Epithelial cell of proximal tubule (primary cell): Measurements from ENCODE around the gene PDLIM4. TPM values are rescaled to one million over a fixed set of nuclear protein-coding genes. Genes with fewer than 3 reads are reported as not detected.

Experiments used
- DNase-seq: peaks from one replicate; pipeline ENCODE4 v3.0.0-alpha.2; 2011; ENCODE audit warnings: low read depth
- H3K4me3 ChIP-seq: 2 replicates; pipeline ENCODE4 v1.5.1; 2011; ENCODE audit warnings: low read depth, mild to moderate bottlenecking, low read length
- total RNA-seq: library from RNA; depleted of rRNA; stranded (reverse); fragments of >200 nt; gene quantifications from 2 replicates; pipeline ENCODE4 v1.2.3, GENCODE V29; 2015
- TF ChIP-seq, protein P1 (sequence below): conservative IDR thresholded peaks from 2 replicates; pipeline ENCODE4 v1.5.1; 2012; ENCODE audit warnings: low read depth, mild to moderate bottlenecking, low read length

PDLIM4 gene
- total RNA-seq, 1 donor from 2014 or later, result 129 TPM

DNA sequence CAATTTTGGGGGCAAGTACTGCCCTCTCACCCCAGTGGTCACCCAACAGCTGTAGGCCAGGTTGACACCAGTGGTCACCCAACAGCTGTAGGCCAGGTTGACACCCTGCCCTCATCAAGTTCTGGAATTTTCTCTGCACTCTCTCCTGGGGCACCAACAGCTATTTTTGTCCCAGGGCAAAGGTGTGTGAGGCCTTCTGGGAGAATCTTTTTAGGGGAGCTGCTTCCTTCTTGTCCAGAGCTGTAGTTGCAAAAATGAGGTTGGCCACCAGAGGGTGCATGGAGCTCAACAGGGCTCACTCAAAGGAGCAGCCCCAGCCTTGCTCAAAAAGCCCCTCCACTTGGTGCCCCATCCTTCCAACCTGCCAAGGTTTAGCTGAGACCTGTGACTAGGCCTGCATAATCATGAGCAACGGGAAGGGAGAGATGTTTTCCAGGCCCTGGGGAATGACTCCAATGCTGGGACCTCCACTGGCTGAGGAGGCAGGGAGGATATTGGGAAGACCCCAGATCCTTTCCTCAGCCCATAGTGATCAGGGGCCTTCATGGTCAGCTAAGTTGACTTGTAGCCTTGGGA is 19.2 kb upstream of the PDLIM4 start:
- no peak overlapping the region for H3K4me3 ChIP-seq
- TF ChIP-seq, protein P1, sequence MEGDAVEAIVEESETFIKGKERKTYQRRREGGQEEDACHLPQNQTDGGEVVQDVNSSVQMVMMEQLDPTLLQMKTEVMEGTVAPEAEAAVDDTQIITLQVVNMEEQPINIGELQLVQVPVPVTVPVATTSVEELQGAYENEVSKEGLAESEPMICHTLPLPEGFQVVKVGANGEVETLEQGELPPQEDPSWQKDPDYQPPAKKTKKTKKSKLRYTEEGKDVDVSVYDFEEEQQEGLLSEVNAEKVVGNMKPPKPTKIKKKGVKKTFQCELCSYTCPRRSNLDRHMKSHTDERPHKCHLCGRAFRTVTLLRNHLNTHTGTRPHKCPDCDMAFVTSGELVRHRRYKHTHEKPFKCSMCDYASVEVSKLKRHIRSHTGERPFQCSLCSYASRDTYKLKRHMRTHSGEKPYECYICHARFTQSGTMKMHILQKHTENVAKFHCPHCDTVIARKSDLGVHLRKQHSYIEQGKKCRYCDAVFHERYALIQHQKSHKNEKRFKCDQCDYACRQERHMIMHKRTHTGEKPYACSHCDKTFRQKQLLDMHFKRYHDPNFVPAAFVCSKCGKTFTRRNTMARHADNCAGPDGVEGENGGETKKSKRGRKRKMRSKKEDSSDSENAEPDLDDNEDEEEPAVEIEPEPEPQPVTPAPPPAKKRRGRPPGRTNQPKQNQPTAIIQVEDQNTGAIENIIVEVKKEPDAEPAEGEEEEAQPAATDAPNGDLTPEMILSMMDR, result peak; percentile 88
- no peak for DNase-seq

DNA sequence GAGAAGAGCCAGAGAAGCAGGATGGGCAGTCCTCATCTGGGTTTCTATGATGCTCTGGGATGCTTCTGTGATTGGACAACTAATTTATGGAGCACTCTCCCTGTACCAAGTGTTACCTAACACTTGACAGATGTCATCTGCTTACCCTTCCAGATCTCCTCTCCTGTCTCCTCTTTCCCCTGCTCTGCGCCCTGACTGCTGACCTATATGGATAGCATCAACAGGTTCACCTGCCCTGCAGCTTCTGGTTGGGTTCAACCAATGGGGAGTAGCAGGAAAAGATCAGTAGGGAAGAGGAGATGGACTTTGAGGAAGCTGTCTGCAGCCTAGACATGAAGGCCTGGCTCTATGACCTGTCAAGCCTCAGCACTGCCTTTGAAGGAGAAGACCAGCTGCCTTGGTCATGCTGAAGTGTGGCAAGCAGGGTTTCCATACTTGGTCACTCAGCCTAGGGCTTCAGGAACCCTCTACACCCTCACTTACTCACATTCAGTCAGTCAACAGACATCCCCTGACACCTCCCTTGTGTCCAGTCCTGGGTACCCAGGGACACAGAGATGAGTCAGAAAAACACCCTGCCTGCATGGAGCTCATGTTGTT is 18.5 kb upstream of the PDLIM4 start:
- TF ChIP-seq, protein P1, result no peak
- DNase-seq, result no peak
- no peak overlapping the region for H3K4me3 ChIP-seq

DNA sequence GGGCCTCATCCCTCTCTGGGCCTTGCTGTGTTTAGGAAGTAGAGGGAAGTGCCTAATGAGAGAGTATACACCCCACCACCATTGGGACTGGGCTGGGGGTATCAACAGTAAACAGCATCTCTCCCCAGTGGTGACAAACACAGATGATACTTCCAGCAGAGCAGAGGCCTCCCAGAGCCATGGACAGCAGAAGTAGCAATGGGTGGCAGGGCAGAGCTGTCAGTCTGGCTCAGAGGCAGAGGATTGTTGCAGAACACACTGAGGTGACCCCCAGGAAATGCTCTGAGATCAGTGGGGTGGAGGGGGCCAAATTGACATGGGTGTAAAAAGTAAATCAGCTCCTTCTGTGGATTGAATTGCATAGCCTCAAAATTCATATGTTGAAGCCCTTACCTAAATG is 17.7 kb upstream of the PDLIM4 start:
- TF ChIP-seq, protein P1, result no peak
- no peak overlapping the region for H3K4me3 ChIP-seq
- DNase-seq, result no peak

DNA sequence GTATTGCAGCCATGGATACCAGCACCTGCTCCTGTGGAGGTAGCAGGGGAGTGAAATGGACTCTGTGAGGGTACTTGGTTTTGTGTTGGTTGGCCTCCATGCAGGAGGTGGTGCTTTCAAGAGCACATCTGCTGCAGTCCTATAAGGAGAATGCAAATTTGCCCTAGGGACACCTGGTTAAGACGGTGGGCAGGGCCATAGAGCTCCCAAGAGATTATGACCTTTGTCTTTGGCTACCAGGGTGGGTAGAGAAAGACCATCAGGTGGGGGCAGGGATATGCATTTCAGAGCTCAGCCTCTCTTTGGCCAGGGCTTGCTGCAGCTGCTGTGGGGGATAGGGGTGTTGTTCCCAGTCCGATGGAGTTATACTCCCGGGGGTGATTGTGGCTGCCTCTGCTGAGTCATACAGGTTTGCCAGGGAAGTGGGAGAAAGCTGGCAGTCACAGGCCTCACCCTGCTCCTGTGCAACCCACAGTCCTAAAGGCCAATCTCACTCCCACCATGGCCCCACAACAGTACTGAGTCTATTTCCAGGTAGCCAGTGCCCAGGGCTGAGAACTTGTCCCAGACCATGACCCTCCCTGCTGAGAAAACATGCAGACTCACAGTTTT is 14.0 kb upstream of the PDLIM4 start:
- DNase-seq, result no peak
- TF ChIP-seq, protein P1, result no peak
- H3K4me3 ChIP-seq, result no peak overlapping the region

DNA sequence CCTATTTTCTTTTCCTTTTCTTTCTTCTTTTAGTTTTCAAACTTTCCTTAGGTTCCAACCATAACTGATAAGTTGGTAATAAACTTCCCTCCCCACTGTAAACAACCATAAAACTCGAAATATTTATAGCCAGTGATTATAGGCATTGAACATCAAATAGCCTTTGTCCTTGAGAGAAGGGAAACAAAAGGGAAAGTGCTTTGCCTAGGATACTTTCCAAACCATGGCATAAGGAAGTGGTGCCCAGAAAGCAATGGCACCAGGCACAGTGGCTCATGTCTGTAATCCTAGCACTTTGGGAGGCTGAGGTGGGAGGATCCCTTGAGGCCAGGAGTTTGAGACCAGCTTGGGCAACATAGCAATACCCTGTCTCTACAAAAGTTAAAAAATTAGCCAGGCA is 11.9 kb upstream of the PDLIM4 start:
- TF ChIP-seq, protein P1, result no peak
- no peak overlapping the region for H3K4me3 ChIP-seq
- no peak for DNase-seq

DNA sequence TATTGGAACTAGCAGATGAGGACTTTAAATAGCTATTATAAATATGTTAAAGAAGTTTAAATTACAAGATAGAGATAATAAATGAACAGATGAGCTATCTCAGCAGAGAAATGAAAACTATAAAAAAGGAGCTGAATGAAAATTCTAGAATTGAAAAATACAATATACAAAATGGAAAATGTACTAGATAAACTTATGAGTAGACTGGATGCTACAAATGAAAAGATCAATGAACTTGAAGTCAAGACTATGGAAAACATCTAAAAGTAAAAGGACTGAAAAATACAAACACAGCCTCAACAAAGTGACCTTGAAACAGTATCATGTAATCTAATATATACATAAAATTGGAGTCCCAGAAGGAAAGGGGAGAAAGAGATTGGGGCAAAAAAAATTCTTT is 10.7 kb upstream of the PDLIM4 start:
- no peak overlapping the region for H3K4me3 ChIP-seq
- TF ChIP-seq, protein P1, result no peak
- no peak for DNase-seq

DNA sequence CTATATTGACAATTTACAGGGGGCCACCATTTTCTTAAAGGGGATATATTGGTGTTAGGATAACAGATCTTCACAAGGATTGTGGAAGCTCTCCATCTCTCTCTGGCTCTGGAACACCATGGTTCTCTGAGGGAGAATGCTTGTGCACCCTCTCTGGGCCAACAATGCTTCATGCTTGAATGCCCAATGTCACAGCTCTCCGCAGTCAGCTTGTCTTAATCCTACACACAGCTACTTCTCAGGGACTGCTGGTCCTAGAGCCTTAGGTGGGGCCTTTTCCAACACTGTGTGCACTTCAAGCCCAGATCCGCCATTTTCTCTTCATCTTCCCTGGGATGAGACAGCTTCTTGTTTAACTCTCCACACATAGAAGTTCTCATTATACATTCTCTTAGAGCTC is 6.9 kb upstream of the PDLIM4 start:
- TF ChIP-seq, protein P1, result no peak
- DNase-seq, result no peak
- no peak overlapping the region for H3K4me3 ChIP-seq
